ENCODE results near the gene RASL12. TPM values are rescaled to one million over a fixed set of nuclear protein-coding genes. Genes with fewer than 3 reads are reported as not detected.
A peak's percentile ranks its signal among the peaks of the same experiment; 100 is the strongest.

RASL12 gene
- total RNA-seq (2021; fragmentation: NEBNext Ultra II Directional; extraction: Animal tissue kit (Norgen Biotek cat#: 25700)) (9.3 and 10.3 TPM in 2 replicates), polyA plus RNA-seq (2011; rRNA removed) (9.5 and 16.7 TPM in 2 replicates), polyA minus RNA-seq (2011; rRNA and poly(A)+ RNA removed) (12.2 and 14.8 TPM in 2 replicates)
- 16.0 TPM for polyA plus RNA-seq (2011; cell fraction: cytosol; rRNA removed)
- 11.4 TPM for polyA plus RNA-seq (2011; cell fraction: nucleus; rRNA removed)
- 6.7 to 8.6 TPM (median 8.0 TPM) in 4 replicates for polyA plus RNA-seq (2012, experiment 1 of 2)
- 10.5 TPM for polyA plus RNA-seq (2012, experiment 2 of 2)
- 6.6 TPM for polyA plus RNA-seq (2013, experiment 1 of 2)
- 7.7 TPM for polyA plus RNA-seq (2013, experiment 2 of 2)
- 9.6 TPM for polyA minus RNA-seq (2011; cell fraction: cytosol; rRNA and poly(A)+ RNA removed)
- 9.0 TPM for polyA minus RNA-seq (2011; cell fraction: nucleus; rRNA and poly(A)+ RNA removed)
- long read RNA-seq, experiment 1, partial matches to known transcripts, result 0 of 2 reads
- long read RNA-seq, experiment 1, other reads (novel, unspliced or antisense), result 2 of 2 reads
- long read RNA-seq, experiment 2, partial matches to known transcripts, result 2 of 2 reads
- long read RNA-seq, experiment 2, other reads (novel, unspliced or antisense), result 0 of 2 reads

- H3K14ac ChIP-seq (ENCODE audit: insufficient read length), result no peak within 1 kb of the TSS
- H2AFZ ChIP-seq (ENCODE audit: low read length), result no peak within 1 kb of the TSS
- H3K79me2 ChIP-seq (ENCODE audit: control insufficient read depth in 1 of 2, insufficient read depth in 2 of 2, low read length in 2 of 2), result no peaks in the 10 kb centered on the region; a peak in 1 of 4 replicates
- H3K23me2 ChIP-seq (ENCODE audit: low read depth, low read length), result peaks cover 6% of the 10 kb centered on the region; the same call in 1 of the 2 replicates
- FAIRE-seq (no peak), DNase-seq (ENCODE audit: low read depth in 1 of 2, low spot score in 2 of 2) (peak in 1 of 2 experiments; percentile 78)
- H3K9me3 ChIP-seq (ENCODE audit: insufficient read depth in 2 of 2, low read depth in 1 of 2, low read length in 1 of 2), result peaks cover 0 to 3% of the 10 kb centered on the region in 2 experiments; a peak in 1 of 4 replicates
- H3K4me1 ChIP-seq (replicated peaks in 1 of 4; ENCODE audit: control insufficient read depth in 3 of 4, insufficient read depth in 4 of 4, low read length in 3 of 4), result peaks cover 5 to 19% (median 7%) of the 10 kb centered on the region in 4 experiments
- H4K5ac ChIP-seq (ENCODE audit: insufficient read length, low read depth, low read length), result peak within 1 kb of the TSS; percentile 1
- H2BK5ac ChIP-seq (ENCODE audit: low read depth, low read length), result peak within 1 kb of the TSS; percentile 75; the same call in 1 of the 2 replicates
- peak within 1 kb of the TSS in 3 of 4 experiments; percentile 29 to 58 (median 40); a peak in 4 of 7 replicates for H3K9ac ChIP-seq (replicated peaks in 1 of 4; ENCODE audit: extremely low read depth in 1 of 4, low read depth in 3 of 4, low read length in 3 of 4)
- H4K91ac ChIP-seq (replicated peaks; ENCODE audit: insufficient read length, low read length), result peak within 1 kb of the TSS; percentile 71
- H3K4me2 ChIP-seq (ENCODE audit: insufficient read depth in 1 of 2, low read depth in 2 of 2, low read length in 2 of 2), result peak within 1 kb of the TSS; percentile 82 to 90
- peak within 1 kb of the TSS; percentile 43 to 71 (median 53) for H3K4me3 ChIP-seq (ENCODE audit: extremely low read depth in 1 of 4, insufficient read depth in 2 of 4, low read depth in 3 of 4, low read length in 4 of 4)
- peak within 1 kb of the TSS; percentile 89 for H2BK15ac ChIP-seq (ENCODE audit: low read length)
- peaks cover 0 to 6% (median 1%) of the 10 kb centered on the region in 4 experiments; a peak in 3 of 7 replicates for H3K27me3 ChIP-seq (replicated peaks in 1 of 4; ENCODE audit: control insufficient read depth in 3 of 4, extremely low read depth in 1 of 4, insufficient read depth in 3 of 4, low read length in 3 of 4)
- no peak within 1 kb of the TSS for H3K27ac ChIP-seq (ENCODE audit: low read depth, low read length)
- CTCF ChIA-PET (ENCODE audit: partially characterized antibody), result interaction anchor here (0.9 to 33.2 kb wide), 10 partner anchors 6 to 1835 kb away, joined by 3 to 1213 read pairs (median 8); partner anchors contain the start of genes KBTBD13, RASL12 and SLC51B
- H2BK12ac ChIP-seq (ENCODE audit: low read depth, low read length), result peak within 1 kb of the TSS; percentile 92; the same call in 1 of the 2 replicates
- 1% methylated on average over 6 of the region's 66 CpGs; no CpG with 5 or more reads in 1 of the 2 experiments for WGBS, 2 experiments (ENCODE audit: extremely low coverage in 1 of 2, insufficient coverage in 1 of 2, insufficient read length in 1 of 2, insufficient replicate concordance in 2 of 2, low coverage in 1 of 2, low lambda C conversion rate in 2 of 2, missing lambda C conversion rate in 1 of 2)
- POLR2A ChIA-PET (ENCODE audit: partially characterized antibody), result interaction anchor here (0.7 to 8.0 kb wide), 9 partner anchors 9 to 237 kb away, joined by 3 to 93 read pairs (median 4); partner anchors contain the start of genes KBTBD13 and RNU5B-1
- H3K18ac ChIP-seq (ENCODE audit: extremely low read depth, low read length), result peak within 1 kb of the TSS; percentile 91
- H3K4ac ChIP-seq (replicated peaks; ENCODE audit: insufficient read length, low read depth, low read length), result no peak within 1 kb of the TSS
- no peaks in the 10 kb centered on the region for H4K20me1 ChIP-seq (replicated peaks in 1 of 2; ENCODE audit: control insufficient read depth in 1 of 2, insufficient read depth in 2 of 2, low read length in 2 of 2)
- H2BK120ac ChIP-seq (replicated peaks; ENCODE audit: low read depth, low read length), result peak within 1 kb of the TSS; percentile 41
- H3K36me3 ChIP-seq (ENCODE audit: control insufficient read depth in 2 of 4, insufficient read depth in 4 of 4, low read length in 3 of 4), result no peaks in the 10 kb centered on the region
- peak within 1 kb of the TSS; percentile 58 for H4K8ac ChIP-seq (ENCODE audit: extremely low read depth, insufficient read depth, low read length)
- no peak within 1 kb of the TSS; the same call in 1 of the 2 replicates for H2AK5ac ChIP-seq (ENCODE audit: low read depth, low read length)
- H3K23ac ChIP-seq (ENCODE audit: insufficient read length), result no peak within 1 kb of the TSS
- peaks cover 3% of the 10 kb centered on the region; the same call in 1 of the 2 replicates for H3K79me1 ChIP-seq (ENCODE audit: low read depth, low read length)
- no peak within 1 kb of the TSS for H3K56ac ChIP-seq (replicated peaks; ENCODE audit: insufficient read length, low read depth, low read length)
- peak within 1 kb of the TSS; percentile 61; the same call in 1 of the 2 replicates for H2BK20ac ChIP-seq (ENCODE audit: low read length)
- TF ChIP-seq POLR2A (IDR thresholded peaks at IDR 0.05; ENCODE audit: control extremely low read depth in 1 of 2, low read depth in 2 of 2, low read length in 2 of 2), result no peak
- TF ChIP-seq SP4 (IDR thresholded peaks at IDR 0.05; ENCODE audit: low read length), result no peak
- TF ChIP-seq MAX (IDR thresholded peaks at IDR 0.05), result 0 out of 2 replicates have a peak, but pooled peaks have one; percentile 6
- TF ChIP-seq PHF8 (conservative IDR thresholded peaks at IDR 0.05; ENCODE audit: low read depth, low read length), result peak; percentile 41; the same call in 1 of the 2 replicates
- TF ChIP-seq TBP (IDR thresholded peaks at IDR 0.05; ENCODE audit: low read depth, low read length), result no peak
- TF ChIP-seq TAF1 (IDR thresholded peaks at IDR 0.05; ENCODE audit: low read depth, low read length), result peak; percentile 13; the same call in 1 of the 2 replicates
- TF ChIP-seq EZH2 (IDR thresholded peaks at IDR 0.05; ENCODE audit: low read depth, low read length, severe bottlenecking), result no peak
- TF ChIP-seq RBBP5 (IDR thresholded peaks at IDR 0.05; ENCODE audit: borderline replicate concordance, low read depth, low read length), result 0 out of 2 replicates have a peak, but pooled peaks have one; percentile 54
Measured at GRCh38 chr15:65067645-65068402, at the start of gene RASL12. Gene RASL12, minus strand, starts transcription at chr15:65067991. Its CDS starts 156 bp downstream, at chr15:65067835.
